ENCODE data around the gene ATOX1.

The ATOX1 gene

DNA sequence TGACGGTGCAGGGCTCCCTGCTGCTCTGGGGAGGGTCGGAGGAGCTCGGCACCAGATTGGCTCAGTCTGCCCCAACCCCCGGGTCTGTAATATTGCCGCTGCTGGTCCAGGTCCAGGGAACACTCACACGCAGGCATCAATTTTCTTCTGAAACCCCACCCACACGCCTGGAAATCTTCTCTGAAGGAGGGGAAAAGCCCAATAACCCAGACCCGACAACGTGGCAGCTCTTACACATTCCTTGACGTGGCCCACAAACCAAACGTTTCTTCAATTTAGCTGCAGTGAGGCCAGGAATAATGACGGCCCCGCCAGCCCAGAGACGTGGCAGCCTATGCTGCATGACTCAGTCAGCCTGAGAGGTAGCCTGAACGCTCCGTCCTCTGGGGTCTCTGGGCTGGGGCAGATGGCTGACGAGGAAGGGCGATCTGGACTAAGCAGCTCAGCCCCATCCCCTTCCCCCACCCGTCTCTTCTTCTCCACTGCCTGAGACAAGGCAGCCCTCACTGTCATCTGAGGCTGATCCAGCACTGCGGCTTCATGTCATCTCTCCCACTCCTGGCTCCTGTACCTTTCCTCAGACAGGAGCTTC is 61.9 kb downstream of the ATOX1 start:
- TF ChIP-seq REST (IDR thresholded peaks at IDR 0.05; ENCODE audit: insufficient read depth in 1 of 2, low read depth in 2 of 2, low read length in 2 of 2) (no peak), SIN3A (IDR thresholded peaks at IDR 0.05; ENCODE audit: borderline replicate concordance, insufficient read depth, low read length) (no peak)

GRCh38 chr5:151695464-151695863 is 63.0 kb downstream of the ATOX1 start:
- TF ChIP-seq SIN3A (IDR thresholded peaks at IDR 0.05; ENCODE audit: borderline replicate concordance, insufficient read depth, low read length) (no peak), FOXP2 (optimal IDR thresholded peaks at IDR 0.05; ENCODE audit: borderline replicate concordance, extremely low read depth, extremely low read length, insufficient read depth) (no peak), POLR2AphosphoS5 (IDR thresholded peaks at IDR 0.05; ENCODE audit: low read depth, low read length) (no peak)

GRCh38 chr5:151694035-151694485 is 64.4 kb downstream of the ATOX1 start:
- TF ChIP-seq FOXP2 (optimal IDR thresholded peaks at IDR 0.05; ENCODE audit: borderline replicate concordance, extremely low read depth, extremely low read length, insufficient read depth) (no peak), TAF1 (IDR thresholded peaks at IDR 0.05; ENCODE audit: borderline replicate concordance, insufficient read depth, low read length) (no peak)

Measured in PFSK-1 (cell line).